ENCODE results near the gene DLG2.
"Not testable (repeated sequence)": the region's sequence is repeated elsewhere in the genome, so short reads cannot be mapped to it uniquely, and the experiment has no call there.

DLG2 gene

DNA sequence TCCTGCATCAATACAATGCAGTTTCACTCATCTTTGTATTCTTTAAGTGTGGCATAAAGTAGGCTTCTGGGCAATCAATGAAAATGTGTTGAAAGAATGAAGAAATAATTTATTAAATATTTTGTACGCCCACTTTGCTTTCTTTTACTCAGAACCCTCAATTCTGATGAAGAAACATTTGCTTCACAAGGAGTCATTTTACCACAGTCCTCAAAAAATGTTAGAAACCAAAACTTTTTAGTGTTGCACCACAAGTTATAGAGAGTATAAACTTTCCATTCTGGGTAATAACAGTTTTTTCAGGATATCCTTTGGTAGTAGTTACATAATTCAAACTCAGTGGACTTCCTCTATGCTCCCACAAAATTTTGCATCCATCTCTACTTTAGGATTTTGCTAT lies 360.5 kb downstream of the DLG2 start:
- 86 to 100% methylated on average over 1 of the region's 1 CpG for WGBS, 2 experiments
- H3K27me3 ChIP-seq (ENCODE audit: control insufficient read depth, insufficient read depth, low read length, poor library complexity, severe bottlenecking) = no peaks in the 10 kb centered on the region

GRCh38 chr11:85263328-85263727 lies 363.8 kb downstream of the DLG2 start:
- WGBS, 2 experiments = 89 to 96% methylated on average over 3 of the region's 3 CpGs
- Histone ChIP-seq H3K27ac (ENCODE audit: insufficient read depth, low read depth, low read length, poor library complexity, severe bottlenecking) (no peak overlapping the region), H3K27me3 (ENCODE audit: control insufficient read depth, insufficient read depth, low read length, poor library complexity, severe bottlenecking) (no peaks in the 10 kb centered on the region), H3K4me1 (ENCODE audit: control insufficient read depth, insufficient read depth, low read length) (no peaks in the 10 kb centered on the region), H3K36me3 (ENCODE audit: control insufficient read depth, insufficient read depth, low read length) (no peaks in the 10 kb centered on the region), H3K9me3 (ENCODE audit: control insufficient read depth, low read length) (no peaks in the 10 kb centered on the region), H3K4me3 (ENCODE audit: insufficient read depth, low read depth, low read length) (no peak overlapping the region)

More for the DNA sequence above, 360.5 kb downstream of the DLG2 start:
- H3K36me3 ChIP-seq (ENCODE audit: control insufficient read depth, insufficient read depth, low read length) = no peaks in the 10 kb centered on the region
- H3K9me3 ChIP-seq (ENCODE audit: control insufficient read depth, low read length) = no peaks in the 10 kb centered on the region
- H3K4me1 ChIP-seq (ENCODE audit: control insufficient read depth, insufficient read depth, low read length) = no peaks in the 10 kb centered on the region
- no peak overlapping the region for H3K4me3 ChIP-seq (ENCODE audit: insufficient read depth, low read depth, low read length)
- no peak overlapping the region for H3K27ac ChIP-seq (ENCODE audit: insufficient read depth, low read depth, low read length, poor library complexity, severe bottlenecking)

- Histone ChIP-seq H3K27ac (ENCODE audit: insufficient read depth, low read depth, low read length, poor library complexity, severe bottlenecking) (no peak overlapping the region), H3K4me1 (ENCODE audit: control insufficient read depth, insufficient read depth, low read length) (no peaks in the 10 kb centered on the region), H3K4me3 (ENCODE audit: insufficient read depth, low read depth, low read length) (no peak overlapping the region), H3K36me3 (ENCODE audit: control insufficient read depth, insufficient read depth, low read length) (no peaks in the 10 kb centered on the region), H3K9me3 (ENCODE audit: control insufficient read depth, low read length) (no peaks in the 10 kb centered on the region), H3K27me3 (ENCODE audit: control insufficient read depth, insufficient read depth, low read length, poor library complexity, severe bottlenecking) (no peaks in the 10 kb centered on the region)
Measured at GRCh38 chr11:85257837-85258236, 369.3 kb downstream of the DLG2 start.

DNA sequence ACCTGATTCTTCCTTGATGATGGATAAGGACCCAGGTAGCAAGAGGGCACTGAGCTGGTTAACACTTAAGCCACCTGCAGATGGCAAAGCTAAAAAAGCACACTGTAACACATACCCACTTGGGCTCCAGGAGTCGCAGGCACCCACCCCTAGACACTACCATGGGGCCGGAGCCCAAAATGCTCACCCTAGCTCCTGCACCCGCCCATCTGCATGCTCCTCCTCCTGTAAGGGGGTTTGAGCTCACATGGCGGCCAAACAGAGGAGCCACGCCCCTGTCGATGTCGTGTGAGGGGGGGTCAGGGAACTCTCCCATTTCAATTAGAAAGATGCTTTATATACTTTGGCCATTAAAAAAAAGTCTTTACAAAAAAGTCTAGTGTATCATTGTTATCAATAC lies 370.7 kb downstream of the DLG2 start:
- Histone ChIP-seq H3K9me3 (ENCODE audit: control insufficient read depth, low read length) (no peaks in the 10 kb centered on the region), H3K36me3 (ENCODE audit: control insufficient read depth, insufficient read depth, low read length) (no peaks in the 10 kb centered on the region), H3K4me1 (ENCODE audit: control insufficient read depth, insufficient read depth, low read length) (no peaks in the 10 kb centered on the region), H3K27ac (ENCODE audit: insufficient read depth, low read depth, low read length, poor library complexity, severe bottlenecking) (no peak overlapping the region), H3K4me3 (ENCODE audit: insufficient read depth, low read depth, low read length) (no peak overlapping the region), H3K27me3 (ENCODE audit: control insufficient read depth, insufficient read depth, low read length, poor library complexity, severe bottlenecking) (no peaks in the 10 kb centered on the region)
- WGBS, 2 experiments = 87 to 98% methylated on average over 5 to 7 of the region's 7 CpGs

DNA sequence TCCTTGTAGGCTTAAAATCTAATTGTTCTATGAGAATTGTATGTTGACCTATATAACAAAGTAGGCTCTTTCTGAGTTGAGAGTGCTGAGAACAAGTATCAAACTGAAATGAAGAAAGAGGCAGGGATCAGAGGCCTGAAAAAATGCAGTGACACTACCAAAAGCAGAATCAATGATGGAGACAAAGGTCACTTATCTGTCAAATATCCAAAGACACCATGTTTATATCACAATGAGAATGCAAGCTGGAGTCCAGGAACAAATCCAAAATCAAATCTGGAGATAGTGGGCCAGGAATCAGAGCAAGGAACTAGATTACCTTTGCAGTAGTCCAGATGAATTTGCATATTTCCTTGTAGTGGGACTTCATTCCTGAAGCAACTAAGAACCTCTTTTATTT lies 377.7 kb downstream of the DLG2 start:
- no peaks in the 10 kb centered on the region for H3K9me3 ChIP-seq (ENCODE audit: control insufficient read depth, low read length)
- no peaks in the 10 kb centered on the region for H3K4me1 ChIP-seq (ENCODE audit: control insufficient read depth, insufficient read depth, low read length)
- H3K27me3 ChIP-seq (ENCODE audit: control insufficient read depth, insufficient read depth, low read length, poor library complexity, severe bottlenecking) = no peaks in the 10 kb centered on the region
- no peak overlapping the region for H3K27ac ChIP-seq (ENCODE audit: insufficient read depth, low read depth, low read length, poor library complexity, severe bottlenecking)
- H3K4me3 ChIP-seq (ENCODE audit: insufficient read depth, low read depth, low read length) = no peak overlapping the region
- no peaks in the 10 kb centered on the region for H3K36me3 ChIP-seq (ENCODE audit: control insufficient read depth, insufficient read depth, low read length)

DNA sequence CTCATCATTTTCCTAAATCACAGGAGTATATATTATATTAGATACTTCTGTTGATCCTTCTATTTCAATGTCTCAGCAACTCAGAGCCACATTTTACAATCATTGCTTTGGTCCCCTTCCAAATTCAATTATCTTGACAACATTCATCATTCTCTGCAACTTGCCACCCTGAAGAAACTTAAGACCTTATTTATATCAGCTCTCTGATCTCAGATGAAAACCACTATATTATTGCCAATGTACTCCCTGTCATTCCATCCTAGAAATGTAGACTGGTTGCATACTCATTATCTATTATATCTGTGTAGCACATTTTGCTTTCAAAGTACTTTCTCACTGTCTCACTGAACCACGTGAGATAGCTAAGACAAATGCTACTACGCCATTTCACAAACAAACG lies 379.3 kb downstream of the DLG2 start:
- no peaks in the 10 kb centered on the region for H3K4me1 ChIP-seq (ENCODE audit: control insufficient read depth, insufficient read depth, low read length)
- H3K27ac ChIP-seq (ENCODE audit: insufficient read depth, low read depth, low read length, poor library complexity, severe bottlenecking) = no peak overlapping the region
- H3K4me3 ChIP-seq (ENCODE audit: insufficient read depth, low read depth, low read length) = no peak overlapping the region
- no peaks in the 10 kb centered on the region for H3K36me3 ChIP-seq (ENCODE audit: control insufficient read depth, insufficient read depth, low read length)
- no peaks in the 10 kb centered on the region for H3K9me3 ChIP-seq (ENCODE audit: control insufficient read depth, low read length)
- no peaks in the 10 kb centered on the region for H3K27me3 ChIP-seq (ENCODE audit: control insufficient read depth, insufficient read depth, low read length, poor library complexity, severe bottlenecking)
- whole genome bisulfite sequencing, 2 experiments = 93 to 96% methylated on average over 3 of the region's 3 CpGs

GRCh38 chr11:85238906-85239305 lies 388.2 kb downstream of the DLG2 start:
- Histone ChIP-seq H3K4me1 (ENCODE audit: control insufficient read depth, insufficient read depth, low read length) (no peaks in the 10 kb centered on the region), H3K27ac (ENCODE audit: insufficient read depth, low read depth, low read length, poor library complexity, severe bottlenecking) (no peak overlapping the region), H3K4me3 (ENCODE audit: insufficient read depth, low read depth, low read length) (no peak overlapping the region), H3K27me3 (ENCODE audit: control insufficient read depth, insufficient read depth, low read length, poor library complexity, severe bottlenecking) (no peaks in the 10 kb centered on the region), H3K36me3 (ENCODE audit: control insufficient read depth, insufficient read depth, low read length) (no peaks in the 10 kb centered on the region), H3K9me3 (ENCODE audit: control insufficient read depth, low read length) (no peaks in the 10 kb centered on the region)
- WGBS, 2 experiments = 100% methylated on average over 1 of the region's 1 CpG; no CpG with 5 or more reads in 1 of the 2 experiments

DNA sequence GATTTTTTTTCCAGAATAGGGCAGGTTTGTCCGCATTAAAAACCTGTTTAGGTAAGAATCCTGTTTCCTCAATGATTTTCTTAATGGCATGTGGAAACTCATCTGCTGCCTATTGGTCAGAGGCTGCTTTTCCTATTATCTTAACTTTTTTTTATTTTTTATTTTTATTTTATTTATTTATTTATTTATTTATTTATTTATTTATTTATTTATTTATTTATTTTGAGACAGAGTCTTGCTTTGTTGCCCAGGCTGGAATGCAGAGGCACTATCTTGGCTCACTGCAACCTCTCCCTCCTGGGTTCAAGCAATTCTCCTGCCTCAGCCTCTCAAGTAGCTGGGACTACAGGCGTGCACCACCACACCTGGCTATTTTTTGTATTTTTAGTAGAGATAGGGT lies 389.1 kb downstream of the DLG2 start:
- WGBS, 2 experiments = 71 to 95% methylated on average over 1 to 2 of the region's 2 CpGs
- not testable (repeated sequence) for H3K27me3 ChIP-seq (ENCODE audit: control insufficient read depth, insufficient read depth, low read length, poor library complexity, severe bottlenecking); H3K4me3 ChIP-seq (ENCODE audit: insufficient read depth, low read depth, low read length); H3K9me3 ChIP-seq (ENCODE audit: control insufficient read depth, low read length); H3K36me3 ChIP-seq (ENCODE audit: control insufficient read depth, insufficient read depth, low read length); H3K27ac ChIP-seq (ENCODE audit: insufficient read depth, low read depth, low read length, poor library complexity, severe bottlenecking); H3K4me1 ChIP-seq (ENCODE audit: control insufficient read depth, insufficient read depth, low read length)

DNA sequence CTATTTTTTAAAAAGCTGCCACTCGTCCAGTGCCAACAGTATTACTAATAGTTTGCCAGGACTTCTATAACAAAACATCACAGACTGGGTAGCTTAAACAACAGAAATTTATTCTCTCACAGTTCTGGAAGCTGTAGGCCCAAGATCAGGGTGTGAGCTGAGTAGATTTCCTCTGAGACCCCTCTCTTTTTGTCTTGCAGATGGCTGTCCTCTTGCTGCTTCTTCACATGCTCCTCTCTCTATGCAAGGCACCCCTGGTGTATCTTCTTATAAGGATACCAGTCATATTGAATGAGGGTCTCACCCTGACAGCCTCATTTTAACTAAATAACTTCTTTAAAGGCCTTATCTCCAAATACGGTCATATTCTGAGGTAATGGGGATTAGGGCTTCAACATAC lies 390.9 kb downstream of the DLG2 start:
- no peaks in the 10 kb centered on the region for H3K27me3 ChIP-seq (ENCODE audit: control insufficient read depth, insufficient read depth, low read length, poor library complexity, severe bottlenecking)
- WGBS, 2 experiments = 81 to 83% methylated on average over 2 of the region's 2 CpGs
- no peaks in the 10 kb centered on the region for H3K9me3 ChIP-seq (ENCODE audit: control insufficient read depth, low read length)

GRCh38 chr11:85232559-85232958 lies 394.6 kb downstream of the DLG2 start:
- WGBS, 2 experiments = 96 to 98% methylated on average over 2 of the region's 2 CpGs
- Histone ChIP-seq H3K36me3 (ENCODE audit: control insufficient read depth, insufficient read depth, low read length) (no peaks in the 10 kb centered on the region), H3K27me3 (ENCODE audit: control insufficient read depth, insufficient read depth, low read length, poor library complexity, severe bottlenecking) (no peaks in the 10 kb centered on the region), H3K27ac (ENCODE audit: insufficient read depth, low read depth, low read length, poor library complexity, severe bottlenecking) (no peak overlapping the region), H3K4me3 (ENCODE audit: insufficient read depth, low read depth, low read length) (no peak overlapping the region), H3K9me3 (ENCODE audit: control insufficient read depth, low read length) (no peaks in the 10 kb centered on the region), H3K4me1 (ENCODE audit: control insufficient read depth, insufficient read depth, low read length) (no peaks in the 10 kb centered on the region)

More for the DNA sequence above, 390.9 kb downstream of the DLG2 start:
- no peaks in the 10 kb centered on the region for H3K4me1 ChIP-seq (ENCODE audit: control insufficient read depth, insufficient read depth, low read length)
- no peak overlapping the region for H3K27ac ChIP-seq (ENCODE audit: insufficient read depth, low read depth, low read length, poor library complexity, severe bottlenecking)
- H3K36me3 ChIP-seq (ENCODE audit: control insufficient read depth, insufficient read depth, low read length) = no peaks in the 10 kb centered on the region
- H3K4me3 ChIP-seq (ENCODE audit: insufficient read depth, low read depth, low read length) = no peak overlapping the region

DNA sequence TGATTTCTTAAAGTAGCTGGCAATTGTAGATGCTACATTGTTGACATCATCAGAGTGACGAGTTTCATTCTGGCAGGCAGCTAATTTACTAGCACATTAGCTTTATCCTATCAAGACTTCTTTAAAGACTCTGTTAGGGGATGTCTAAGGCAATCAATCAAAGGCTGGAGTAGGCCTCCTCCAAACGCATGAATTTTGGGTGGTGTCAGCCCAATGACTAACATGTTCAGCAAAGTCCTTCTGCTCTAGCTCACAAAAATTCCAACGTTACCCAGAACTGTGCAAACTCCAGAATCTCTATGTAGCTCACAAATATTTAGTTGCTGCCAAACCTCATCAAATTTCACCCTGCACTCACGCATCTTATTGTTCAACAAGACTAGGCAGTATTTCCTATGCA lies 395.6 kb downstream of the DLG2 start:
- Histone ChIP-seq H3K4me1 (ENCODE audit: control insufficient read depth, insufficient read depth, low read length) (no peaks in the 10 kb centered on the region), H3K27ac (ENCODE audit: insufficient read depth, low read depth, low read length, poor library complexity, severe bottlenecking) (no peak overlapping the region), H3K4me3 (ENCODE audit: insufficient read depth, low read depth, low read length) (no peak overlapping the region), H3K36me3 (ENCODE audit: control insufficient read depth, insufficient read depth, low read length) (no peaks in the 10 kb centered on the region), H3K9me3 (ENCODE audit: control insufficient read depth, low read length) (no peaks in the 10 kb centered on the region), H3K27me3 (ENCODE audit: control insufficient read depth, insufficient read depth, low read length, poor library complexity, severe bottlenecking) (no peaks in the 10 kb centered on the region)
- 92 to 93% methylated on average over 4 of the region's 4 CpGs for WGBS, 2 experiments
